Measurements from ENCODE around the gene WRAP73. TPM values are rescaled to one million over a fixed set of nuclear protein-coding genes. Genes with fewer than 3 reads are reported as not detected.

Gene WRAP73
- total and polyA plus RNA-seq, 2 experiments from 2014 or later, result 14.7 to 28.8 TPM

DNA sequence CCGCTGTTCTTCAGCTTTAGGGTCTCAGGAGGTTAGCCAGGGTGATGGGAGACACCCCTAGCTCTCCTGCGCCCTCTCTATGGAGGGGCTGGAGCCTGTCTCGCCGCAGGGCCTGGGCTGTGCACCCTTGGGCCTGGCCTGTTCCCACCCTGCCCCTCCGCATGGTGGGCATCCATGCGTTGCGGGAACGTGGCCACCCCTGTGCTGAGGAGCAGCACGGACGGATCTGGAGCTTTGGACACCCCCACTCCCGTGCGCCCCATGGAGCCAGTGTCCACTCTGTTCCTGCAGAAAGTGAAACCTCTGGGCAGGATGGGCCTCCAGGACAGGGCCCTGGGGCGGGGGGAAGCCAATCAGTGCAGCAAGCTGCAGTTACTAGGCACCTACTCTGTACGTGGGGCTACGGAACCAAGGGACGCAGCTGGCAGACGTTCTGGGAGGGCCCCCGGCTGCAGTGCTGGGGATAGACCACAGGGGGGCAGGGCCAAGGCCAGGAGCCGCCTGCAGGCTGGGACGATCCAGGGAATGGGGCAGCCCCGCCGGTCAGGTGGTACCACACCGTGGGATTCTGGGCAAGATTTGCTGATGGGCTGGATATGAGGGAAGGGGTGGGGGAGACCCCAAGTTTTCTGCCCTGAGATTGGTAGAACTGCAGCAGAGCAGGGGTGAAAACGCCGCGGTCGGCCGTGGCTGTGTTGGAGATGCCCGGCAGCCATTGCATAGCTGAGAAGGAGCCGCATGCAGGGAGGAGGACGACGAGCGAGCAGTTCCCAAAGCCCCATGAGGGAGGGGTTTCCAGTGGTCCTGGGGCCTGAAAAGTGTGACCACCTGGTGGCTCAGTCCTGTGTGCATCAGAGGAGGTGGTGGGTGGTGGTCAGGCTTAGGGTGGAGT is 45.7 kb upstream of the WRAP73 start:
- peak overlapping the region; percentile 66 for H3K4me2 ChIP-seq
- DNase-seq (ENCODE audit: low spot score), result peak; percentile 78

DNA sequence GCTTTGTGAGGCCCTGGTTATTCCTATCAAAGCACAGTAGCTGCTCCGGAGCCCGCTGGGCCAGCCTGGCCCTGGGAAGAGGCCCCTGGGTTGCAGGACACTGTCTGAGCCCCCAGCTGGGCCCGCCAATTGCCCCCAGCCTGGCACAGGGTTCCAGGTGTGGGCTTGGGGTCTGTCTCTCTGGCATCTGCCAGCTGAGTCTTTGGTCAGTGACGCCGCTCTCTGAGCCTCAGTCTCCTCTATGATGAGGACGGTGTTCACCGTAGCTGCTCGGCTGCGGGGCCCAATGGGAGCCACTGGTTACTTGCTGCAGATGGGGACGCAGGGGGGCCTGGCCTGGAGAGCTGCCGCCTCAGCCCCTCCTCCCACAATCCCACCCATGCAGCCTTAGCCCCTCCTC is 43.4 kb upstream of the WRAP73 start:
- Histone ChIP-seq H3K9me2 (replicated peaks; ENCODE audit: insufficient read depth) (no peaks in the 10 kb centered on the region), H3K36me3 (replicated peaks; ENCODE audit: insufficient read depth, low read depth) (no peaks in the 10 kb centered on the region), H3K4me3 (no peak overlapping the region), H3K9me3 (ENCODE audit: low read depth) (no peaks in the 10 kb centered on the region), H3K27ac (no peak overlapping the region), H3K4me2 (no peak overlapping the region), H3K4me1 (ENCODE audit: insufficient read depth) (no peaks in the 10 kb centered on the region), H2AFZ (no peak overlapping the region), H4K20me1 (ENCODE audit: insufficient read depth, poor library complexity, severe bottlenecking) (no peaks in the 10 kb centered on the region), H3K27me3 (no peaks in the 10 kb centered on the region), H3K79me2 (no peaks in the 10 kb centered on the region)
- WGBS (ENCODE audit: low lambda C conversion rate, missing lambda C conversion rate), result 97% methylated on average over 10 of the region's 11 CpGs
- no peak for DNase-seq (ENCODE audit: low spot score)
- TF ChIP-seq EZH2 (IDR thresholded peaks at IDR 0.05; ENCODE audit: borderline replicate concordance) (no peak), EZH2phosphoT487 (IDR thresholded peaks at IDR 0.05; ENCODE audit: low read depth, severe bottlenecking, unreplicated experiment) (no peak)
- TF ChIP-seq, protein P1, sequence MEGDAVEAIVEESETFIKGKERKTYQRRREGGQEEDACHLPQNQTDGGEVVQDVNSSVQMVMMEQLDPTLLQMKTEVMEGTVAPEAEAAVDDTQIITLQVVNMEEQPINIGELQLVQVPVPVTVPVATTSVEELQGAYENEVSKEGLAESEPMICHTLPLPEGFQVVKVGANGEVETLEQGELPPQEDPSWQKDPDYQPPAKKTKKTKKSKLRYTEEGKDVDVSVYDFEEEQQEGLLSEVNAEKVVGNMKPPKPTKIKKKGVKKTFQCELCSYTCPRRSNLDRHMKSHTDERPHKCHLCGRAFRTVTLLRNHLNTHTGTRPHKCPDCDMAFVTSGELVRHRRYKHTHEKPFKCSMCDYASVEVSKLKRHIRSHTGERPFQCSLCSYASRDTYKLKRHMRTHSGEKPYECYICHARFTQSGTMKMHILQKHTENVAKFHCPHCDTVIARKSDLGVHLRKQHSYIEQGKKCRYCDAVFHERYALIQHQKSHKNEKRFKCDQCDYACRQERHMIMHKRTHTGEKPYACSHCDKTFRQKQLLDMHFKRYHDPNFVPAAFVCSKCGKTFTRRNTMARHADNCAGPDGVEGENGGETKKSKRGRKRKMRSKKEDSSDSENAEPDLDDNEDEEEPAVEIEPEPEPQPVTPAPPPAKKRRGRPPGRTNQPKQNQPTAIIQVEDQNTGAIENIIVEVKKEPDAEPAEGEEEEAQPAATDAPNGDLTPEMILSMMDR (IDR thresholded peaks at IDR 0.05; ENCODE audit: poor library complexity), result no peak

More for the DNA sequence above, 45.7 kb upstream of the WRAP73 start:
- Histone ChIP-seq H3K27ac (no peak overlapping the region), H3K9me3 (ENCODE audit: low read depth) (no peaks in the 10 kb centered on the region), H3K36me3 (replicated peaks; ENCODE audit: insufficient read depth, low read depth) (no peaks in the 10 kb centered on the region), H4K20me1 (ENCODE audit: insufficient read depth, poor library complexity, severe bottlenecking) (no peaks in the 10 kb centered on the region), H2AFZ (no peak overlapping the region), H3K9me2 (replicated peaks; ENCODE audit: insufficient read depth) (no peaks in the 10 kb centered on the region), H3K79me2 (no peaks in the 10 kb centered on the region), H3K27me3 (no peaks in the 10 kb centered on the region), H3K4me3 (no peak overlapping the region), H3K4me1 (ENCODE audit: insufficient read depth) (no peaks in the 10 kb centered on the region)
- 45% methylated on average over 32 of the region's 33 CpGs for WGBS (ENCODE audit: low lambda C conversion rate, missing lambda C conversion rate)
- TF ChIP-seq EZH2 (IDR thresholded peaks at IDR 0.05; ENCODE audit: borderline replicate concordance) (no peak), EZH2phosphoT487 (IDR thresholded peaks at IDR 0.05; ENCODE audit: low read depth, severe bottlenecking, unreplicated experiment) (no peak)
- TF ChIP-seq, protein P1 (IDR thresholded peaks at IDR 0.05; ENCODE audit: poor library complexity), result peak; percentile 65

- Histone ChIP-seq H3K79me2 (no peaks in the 10 kb centered on the region), H3K9me2 (replicated peaks; ENCODE audit: insufficient read depth) (no peaks in the 10 kb centered on the region), H3K27ac (no peak overlapping the region), H3K4me2 (no peak overlapping the region), H3K27me3 (no peaks in the 10 kb centered on the region), H3K4me3 (no peak overlapping the region), H4K20me1 (ENCODE audit: insufficient read depth, poor library complexity, severe bottlenecking) (no peaks in the 10 kb centered on the region), H3K36me3 (replicated peaks; ENCODE audit: insufficient read depth, low read depth) (no peaks in the 10 kb centered on the region), H3K4me1 (ENCODE audit: insufficient read depth) (no peaks in the 10 kb centered on the region), H3K9me3 (ENCODE audit: low read depth) (no peaks in the 10 kb centered on the region), H2AFZ (no peak overlapping the region)
- DNase-seq (ENCODE audit: low spot score), result no peak
- TF ChIP-seq, protein P1 (IDR thresholded peaks at IDR 0.05; ENCODE audit: poor library complexity), result no peak
- TF ChIP-seq EZH2 (IDR thresholded peaks at IDR 0.05; ENCODE audit: borderline replicate concordance), result no peak
- TF ChIP-seq EZH2phosphoT487 (IDR thresholded peaks at IDR 0.05; ENCODE audit: low read depth, severe bottlenecking, unreplicated experiment), result no peak
- 85% methylated on average over 12 of the region's 13 CpGs for WGBS (ENCODE audit: low lambda C conversion rate, missing lambda C conversion rate)
Observed at GRCh38 chr1:3692598-3692997, 42.7 kb upstream of the WRAP73 start.
